Subcutaneous abdominal adipose tissue (tissue), 5 donors: ENCODE data around the gene PIWIL1.

Experiments
- H3K27ac ChIP-seq: one replicate; pipeline ENCODE4 v1.7.0; 2013; ENCODE audit warnings: low read depth, mild to moderate bottlenecking, inconsistent platforms, low read length, moderate library complexity
- H3K27me3 ChIP-seq, 5 donors: one replicate each; pipeline ENCODE4 v1.7.0; 2013; ENCODE audit warnings: low read length in 5 of 5, inconsistent platforms in 1 of 5; ENCODE audit not compliant: control insufficient read depth in 5 of 5, insufficient read depth in 4 of 5
- H3K36me3 ChIP-seq, 5 donors: one replicate each; pipeline ENCODE4 v1.7.0; 2013; ENCODE audit warnings: low read length in 5 of 5; ENCODE audit not compliant: control insufficient read depth in 5 of 5, insufficient read depth in 5 of 5
- H3K4me1 ChIP-seq, 5 donors: one replicate each; pipeline ENCODE4 v1.7.0; 2013; ENCODE audit warnings: low read length in 5 of 5, mild to moderate bottlenecking in 3 of 5, moderate library complexity in 1 of 5; ENCODE audit not compliant: control insufficient read depth in 5 of 5, insufficient read depth in 5 of 5
- H3K4me3 ChIP-seq, 5 donors: one replicate each; pipeline ENCODE4 v1.7.0; 2013; ENCODE audit warnings: low read length in 5 of 5, low read depth in 1 of 5
- H3K9ac ChIP-seq, 5 donors: one replicate each; pipeline ENCODE4 v1.7.0; 2013; ENCODE audit warnings: low read length in 5 of 5, mild to moderate bottlenecking in 4 of 5, moderate library complexity in 3 of 5
- H3K9me3 ChIP-seq, 5 donors: one replicate each; pipeline ENCODE4 v1.7.0; 2013; ENCODE audit warnings: low read length in 5 of 5; ENCODE audit not compliant: control insufficient read depth in 5 of 5
- donor health status: healthy.
- donor health status: healthy.
- donor health status: healthy.
- donor health status: healthy.
- donor health status: healthy.

PIWIL1 gene

DNA sequence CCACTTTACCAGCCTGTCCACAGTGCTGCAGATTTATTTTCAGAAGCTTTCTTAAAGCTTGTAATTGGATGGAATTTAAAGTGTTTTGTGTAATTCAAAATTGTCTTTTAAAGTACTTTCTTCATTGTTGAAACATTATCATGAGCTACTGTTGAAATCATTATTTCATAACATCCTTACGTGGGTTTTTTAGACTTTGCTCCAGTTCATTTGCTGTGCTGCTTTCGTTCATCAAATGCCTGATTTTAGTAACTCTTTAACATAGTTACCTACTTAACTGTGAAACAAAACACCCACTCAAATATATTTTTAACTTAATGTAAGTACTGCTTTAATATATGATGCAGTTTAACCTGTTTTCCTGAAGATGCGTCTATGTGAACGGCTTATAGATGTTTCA is 47.5 kb downstream of the PIWIL1 start:
- H3K4me3 ChIP-seq, result no peak overlapping the region
- H3K9ac ChIP-seq, result no peak overlapping the region
- no peaks in the 10 kb centered on the region for H3K27me3 ChIP-seq
- no peaks in the 10 kb centered on the region for H3K36me3 ChIP-seq
- H3K4me1 ChIP-seq, result no peaks in the 10 kb centered on the region
- no peak overlapping the region for H3K27ac ChIP-seq
- no peaks in the 10 kb centered on the region for H3K9me3 ChIP-seq

DNA sequence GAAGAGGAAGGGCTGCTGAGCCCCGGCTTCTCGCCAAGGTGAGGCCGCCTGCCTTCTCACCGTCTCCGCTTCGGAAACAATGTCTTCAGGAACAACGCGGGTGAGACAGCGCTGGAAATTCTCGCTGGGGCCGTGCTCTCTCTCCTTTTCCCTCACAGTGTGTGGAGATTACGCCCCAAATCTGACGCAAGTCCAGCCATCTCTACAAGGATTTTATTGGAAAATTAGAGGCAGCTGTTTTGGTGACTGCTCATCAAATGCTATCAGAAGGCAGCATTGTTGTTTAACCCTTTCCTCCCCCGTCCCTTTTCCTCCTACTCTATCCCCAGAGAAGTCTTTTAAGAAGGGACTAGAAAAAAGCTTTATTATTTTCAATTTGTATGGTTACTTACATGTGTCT is 53.5 kb downstream of the PIWIL1 start:
- Histone ChIP-seq H3K27me3 (peaks cover 2 to 13% (median 6%) of the 10 kb centered on the region in 5 donors), H3K4me3 (no peak overlapping the region)

DNA sequence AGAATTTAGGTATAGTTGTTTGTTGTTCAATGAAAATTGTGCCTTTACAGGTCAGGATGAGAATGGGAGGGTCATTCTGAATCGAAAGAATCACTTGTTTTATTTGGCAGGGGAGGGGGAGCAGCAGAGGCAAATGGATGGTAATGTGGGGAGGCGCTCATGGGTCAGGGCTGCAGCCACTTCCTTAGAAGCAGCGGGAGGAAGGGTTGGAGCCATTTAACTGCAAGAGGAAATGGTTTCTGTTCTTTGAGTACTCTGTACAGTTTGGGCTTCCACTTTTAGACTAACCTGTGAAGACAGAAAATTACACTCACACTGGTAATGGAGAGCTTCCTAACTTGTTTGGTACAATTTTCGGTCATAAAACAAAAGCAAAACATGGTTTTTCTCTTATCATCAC is 57.2 kb downstream of the PIWIL1 start:
- Histone ChIP-seq H3K27me3 (peaks cover 2 to 16% (median 9%) of the 10 kb centered on the region in 5 donors), H3K4me1 (no peaks in the 10 kb centered on the region), H3K9me3 (peaks cover 0 to 3% (median 0%) of the 10 kb centered on the region in 5 donors), H3K36me3 (no peaks in the 10 kb centered on the region), H3K27ac (no peak overlapping the region), H3K9ac (no peak overlapping the region), H3K4me3 (no peak overlapping the region)

More for the DNA sequence above, 53.5 kb downstream of the PIWIL1 start:
- H3K4me1 ChIP-seq, result no peaks in the 10 kb centered on the region
- peaks cover 0 to 3% (median 0%) of the 10 kb centered on the region in 5 donors for H3K9me3 ChIP-seq
- H3K27ac ChIP-seq, result no peak overlapping the region
- no peak overlapping the region for H3K9ac ChIP-seq
- H3K36me3 ChIP-seq, result no peaks in the 10 kb centered on the region

DNA sequence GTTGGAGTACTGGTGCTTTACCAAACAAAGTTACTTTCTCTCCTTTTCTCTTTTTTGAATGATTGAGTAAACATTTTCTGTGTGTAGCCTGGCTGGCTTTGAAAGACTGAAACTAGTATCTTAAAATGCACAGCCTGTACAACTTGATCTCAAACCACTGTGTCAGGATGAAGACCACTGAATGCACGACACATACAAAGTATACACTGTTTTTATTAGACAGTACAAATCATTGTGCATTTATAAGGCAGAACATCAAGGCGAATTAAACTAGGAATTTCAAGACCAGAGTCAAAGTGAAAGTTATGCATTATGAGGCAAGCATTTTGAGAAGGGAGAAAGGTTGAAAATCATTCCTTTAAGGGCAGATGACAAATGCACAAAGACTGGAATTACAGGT is 59.0 kb downstream of the PIWIL1 start:
- Histone ChIP-seq H3K9ac (no peak overlapping the region), H3K9me3 (peaks cover 0 to under 1% (median 0%) of the 10 kb centered on the region in 5 donors), H3K27ac (no peak overlapping the region), H3K4me1 (no peaks in the 10 kb centered on the region), H3K27me3 (peaks cover 0 to 12% (median 6%) of the 10 kb centered on the region in 5 donors), H3K36me3 (no peaks in the 10 kb centered on the region), H3K4me3 (no peak overlapping the region)

- Histone ChIP-seq H3K9me3 (no peaks in the 10 kb centered on the region), H3K27ac (no peak overlapping the region), H3K9ac (no peak overlapping the region), H3K4me3 (no peak overlapping the region), H3K36me3 (no peaks in the 10 kb centered on the region), H3K27me3 (peaks cover 0 to 12% (median 6%) of the 10 kb centered on the region in 5 donors), H3K4me1 (no peaks in the 10 kb centered on the region)
Observed at GRCh38 chr12:130398100-130398848, 60.6 kb downstream of the PIWIL1 start.

DNA sequence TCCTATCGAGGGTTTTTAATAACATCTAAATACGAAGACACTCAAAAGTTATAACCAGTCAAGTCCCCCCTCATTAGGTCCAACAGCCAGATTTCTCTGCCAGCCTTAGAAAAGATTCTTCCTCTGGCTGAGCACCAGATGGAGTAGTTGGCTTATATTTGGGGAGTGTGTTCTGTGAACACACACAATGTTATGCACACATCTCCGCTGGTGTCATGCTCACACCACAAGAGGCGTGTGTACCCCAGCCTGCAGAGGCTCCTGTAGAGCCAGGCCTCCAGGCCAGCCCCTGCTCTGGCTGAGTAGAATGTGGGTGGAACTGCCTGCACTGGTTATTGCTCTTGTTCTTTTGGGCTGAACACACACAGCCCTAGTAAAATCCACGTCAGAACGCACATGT is 64.0 kb downstream of the PIWIL1 start:
- Histone ChIP-seq H3K27me3 (peaks cover 0 to 4% (median 3%) of the 10 kb centered on the region in 5 donors), H3K4me1 (no peaks in the 10 kb centered on the region), H3K9me3 (no peaks in the 10 kb centered on the region), H3K9ac (no peak overlapping the region), H3K27ac (no peak overlapping the region), H3K4me3 (no peak overlapping the region), H3K36me3 (no peaks in the 10 kb centered on the region)

- H3K4me1 ChIP-seq, result no peaks in the 10 kb centered on the region
- peaks cover 0 to 4% (median 0%) of the 10 kb centered on the region in 5 donors for H3K27me3 ChIP-seq
- H3K9me3 ChIP-seq, result no peaks in the 10 kb centered on the region
- H3K27ac ChIP-seq, result no peak overlapping the region
- no peaks in the 10 kb centered on the region for H3K36me3 ChIP-seq
- no peak overlapping the region for H3K4me3 ChIP-seq
- H3K9ac ChIP-seq, result no peak overlapping the region
Observed at GRCh38 chr12:130405332-130405731, 67.6 kb downstream of the PIWIL1 start.

DNA sequence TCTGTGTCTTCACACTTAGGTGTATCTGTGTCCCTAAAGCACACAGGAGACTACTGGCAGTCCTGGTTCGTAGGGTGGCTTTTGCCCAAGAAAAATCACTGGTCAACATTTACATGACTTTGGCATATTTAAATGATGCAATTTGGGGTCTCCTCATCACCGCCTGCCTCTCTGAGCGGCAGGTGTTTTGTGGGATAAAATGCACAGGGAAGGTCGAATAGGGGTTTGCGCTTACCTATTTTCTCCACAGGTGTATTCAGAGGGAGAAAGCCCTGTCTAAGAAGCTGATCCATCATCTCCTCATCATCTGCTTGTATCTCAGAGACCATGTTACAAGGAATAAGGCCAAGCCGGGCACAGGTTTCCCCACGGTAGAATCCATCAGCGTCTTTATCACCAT is 74.7 kb downstream of the PIWIL1 start:
- no peaks in the 10 kb centered on the region for H3K36me3 ChIP-seq
- H3K27me3 ChIP-seq, result peaks cover 0 to 3% (median 0%) of the 10 kb centered on the region in 5 donors
- H3K9ac ChIP-seq, result no peak overlapping the region
- H3K27ac ChIP-seq, result no peak overlapping the region
- no peak overlapping the region for H3K4me3 ChIP-seq
- H3K9me3 ChIP-seq, result no peaks in the 10 kb centered on the region
- no peaks in the 10 kb centered on the region for H3K4me1 ChIP-seq

GRCh38 chr12:130413909-130414308 is 76.2 kb downstream of the PIWIL1 start:
- H3K27me3 ChIP-seq, result peaks cover 0 to 5% (median 3%) of the 10 kb centered on the region in 5 donors
- H3K4me3 ChIP-seq, result no peak overlapping the region
- H3K9me3 ChIP-seq, result no peaks in the 10 kb centered on the region
- no peak overlapping the region for H3K27ac ChIP-seq
- no peak overlapping the region for H3K9ac ChIP-seq
- peaks cover 0 to 2% (median 0%) of the 10 kb centered on the region in 5 donors for H3K4me1 ChIP-seq
- no peaks in the 10 kb centered on the region for H3K36me3 ChIP-seq

DNA sequence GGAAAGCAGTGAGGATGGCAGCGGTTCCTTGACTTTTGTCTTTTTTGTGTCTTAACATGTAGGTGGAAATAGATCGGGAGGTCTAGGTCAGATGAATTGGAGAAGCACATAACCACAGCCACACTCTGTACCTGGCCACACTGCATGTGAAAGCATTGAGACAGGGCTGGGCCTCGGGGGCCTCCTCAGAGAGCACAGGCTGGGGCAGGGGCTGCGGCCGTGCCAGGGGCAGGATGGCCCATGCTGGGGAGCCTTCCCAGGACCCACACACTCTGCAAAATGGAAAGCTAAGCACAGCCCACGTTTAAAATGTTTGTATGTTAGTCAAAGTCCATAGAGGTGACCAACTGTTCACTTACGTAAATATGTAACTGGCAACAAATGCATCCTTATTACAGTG is 76.7 kb downstream of the PIWIL1 start:
- Histone ChIP-seq H3K4me1 (peaks cover 0 to 2% (median 0%) of the 10 kb centered on the region in 5 donors), H3K36me3 (no peaks in the 10 kb centered on the region), H3K27ac (no peak overlapping the region), H3K4me3 (no peak overlapping the region), H3K27me3 (peaks cover 0 to 5% (median 3%) of the 10 kb centered on the region in 5 donors), H3K9ac (no peak overlapping the region), H3K9me3 (no peaks in the 10 kb centered on the region)
